Stimulated activated CD4-positive, alpha-beta T cell treated with anti-CD3 and anti-CD28 coated beads, Interleukin-12 subunit alpha, Interleukin-12 subunit beta, amount 100 ng/mL, for 48 hours (primary cell): ENCODE measurements around the gene ARHGAP24.

Experiments
- DNase-seq, 3 donors: peaks; one replicate each; pipeline ENCODE4 v3.0.0-alpha.2; 2020; ENCODE audit warnings: low read depth in 2 of 3, low spot score in 1 of 3

The ARHGAP24 gene

GRCh38 chr4:85736571-85736970 lies 261.6 kb downstream of the ARHGAP24 start:
- DNase-seq = no peak

- DNase-seq = no peak
Observed at GRCh38 chr4:85737254-85737653, 262.3 kb downstream of the ARHGAP24 start.

DNA sequence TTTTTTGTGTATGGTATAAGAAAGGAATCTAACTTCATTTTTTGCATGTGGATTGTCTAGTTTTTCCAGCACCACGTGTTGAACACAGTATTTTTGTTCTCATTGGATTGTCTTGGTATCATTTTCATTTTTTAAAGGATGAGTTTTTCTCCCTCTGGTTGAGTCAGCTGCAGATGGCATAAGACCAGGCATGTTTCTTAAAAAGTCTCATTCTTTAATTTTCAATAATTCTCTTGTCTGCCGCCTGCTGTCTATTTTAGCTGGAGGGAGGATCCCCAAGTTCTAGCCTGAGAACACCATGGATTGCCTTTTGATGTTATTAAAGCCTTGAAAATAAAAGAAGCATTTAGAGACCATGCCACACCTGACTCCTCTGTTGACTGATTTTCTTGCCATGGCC lies 263.8 kb downstream of the ARHGAP24 start:
- DNase-seq = no peak

DNA sequence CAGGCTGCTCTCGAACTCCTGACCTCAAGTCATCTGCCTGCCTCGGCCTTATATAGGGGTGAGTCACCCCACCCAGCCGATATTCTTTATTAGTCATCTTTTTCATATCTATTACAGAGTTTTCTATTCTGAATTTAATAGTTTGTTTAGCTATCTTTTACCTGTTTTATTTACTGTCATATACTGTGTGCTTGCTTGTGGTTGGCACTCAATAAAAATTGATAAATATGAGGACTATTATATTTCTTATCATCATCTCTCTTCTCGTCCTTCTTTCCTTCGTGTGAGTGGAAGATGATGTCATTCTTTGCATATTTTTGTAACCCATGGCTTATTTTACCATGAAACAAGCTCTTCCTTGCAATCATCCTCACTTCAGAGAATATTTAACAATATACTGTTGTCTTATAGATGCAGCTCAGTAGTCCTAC lies 265.5 kb downstream of the ARHGAP24 start:
- DNase-seq = no peak

- no peak for DNase-seq
Observed at GRCh38 chr4:85741381-85741780, 266.4 kb downstream of the ARHGAP24 start.

GRCh38 chr4:85741921-85742591 lies 267.1 kb downstream of the ARHGAP24 start:
- DNase-seq = no peak

GRCh38 chr4:85744950-85745349 lies 270.0 kb downstream of the ARHGAP24 start:
- no peak for DNase-seq

- no peak for DNase-seq
Observed at GRCh38 chr4:85745939-85746338, 271.0 kb downstream of the ARHGAP24 start.

DNA sequence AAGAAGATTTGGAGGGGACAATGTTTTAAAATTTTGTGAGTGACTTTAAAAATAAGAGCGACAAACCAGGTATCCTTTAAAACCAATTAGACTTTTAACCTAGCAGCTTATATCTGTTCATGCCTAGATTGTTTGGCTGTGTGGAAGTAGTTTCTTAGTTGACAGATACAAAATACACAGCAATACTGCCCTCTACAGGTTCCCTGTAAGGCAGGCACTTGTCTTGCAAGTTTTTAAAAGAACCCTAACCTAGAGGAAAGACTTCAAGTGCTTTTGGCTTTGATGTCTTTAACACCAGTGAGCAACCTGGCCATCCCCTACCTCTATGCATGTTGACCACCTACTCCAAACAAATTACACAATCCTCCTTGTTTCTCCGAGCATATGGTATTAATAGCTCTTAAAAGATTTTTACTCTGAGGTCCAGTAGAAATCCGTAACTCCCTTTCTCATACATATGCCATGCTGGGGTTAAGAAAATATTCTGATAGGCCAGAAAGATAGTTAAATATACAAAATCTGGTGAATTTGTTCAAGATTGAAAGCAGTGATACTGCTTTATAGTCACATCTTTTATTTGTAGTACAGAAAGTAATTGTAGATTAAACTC lies 273.0 kb downstream of the ARHGAP24 start:
- no peak for DNase-seq

GRCh38 chr4:85748654-85749053 lies 273.7 kb downstream of the ARHGAP24 start:
- DNase-seq = no peak

GRCh38 chr4:85751866-85752265 lies 276.9 kb downstream of the ARHGAP24 start:
- no peak for DNase-seq

- no peak for DNase-seq
Observed at GRCh38 chr4:85755285-85755684, 280.3 kb downstream of the ARHGAP24 start.

DNA sequence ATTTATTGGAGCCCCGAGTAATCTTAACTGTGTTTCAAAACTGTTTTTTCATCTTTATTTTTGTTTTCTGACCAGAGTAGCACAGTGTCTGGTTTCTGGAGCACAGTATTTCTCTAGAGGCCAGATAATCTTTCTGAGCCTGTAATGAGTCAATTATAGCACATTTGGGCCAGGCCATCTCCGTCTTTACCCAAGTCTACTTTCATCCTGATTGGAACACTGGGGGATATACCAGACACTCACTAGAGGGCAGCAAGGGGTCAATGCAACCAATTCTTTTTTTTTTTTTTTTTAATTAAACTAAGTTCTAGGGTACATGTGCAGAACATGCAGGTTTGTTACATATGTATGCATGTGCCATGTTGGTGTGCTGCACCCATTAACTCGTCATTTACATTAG lies 282.0 kb downstream of the ARHGAP24 start:
- no peak for DNase-seq

DNA sequence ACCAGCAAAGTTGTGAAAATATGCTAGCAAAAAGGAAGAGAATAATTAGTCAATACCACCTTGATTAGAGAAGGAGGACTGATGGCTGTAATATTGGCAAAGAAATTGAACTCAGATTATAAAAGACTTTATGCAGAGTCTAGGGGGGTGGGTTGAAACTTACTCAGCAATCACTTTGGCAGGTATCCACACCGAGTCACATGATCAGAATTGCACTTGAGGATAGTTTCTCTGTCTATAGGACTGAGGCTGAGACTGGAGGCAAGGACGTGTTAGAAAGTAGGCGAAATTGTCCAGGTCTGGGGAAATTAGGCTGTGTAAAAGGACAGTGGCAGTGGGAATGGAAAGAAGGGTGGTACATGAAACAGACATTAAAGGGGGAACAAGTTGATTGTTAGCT lies 284.4 kb downstream of the ARHGAP24 start:
- no peak for DNase-seq

GRCh38 chr4:85760511-85760910 lies 285.6 kb downstream of the ARHGAP24 start:
- DNase-seq = no peak

- DNase-seq = no peak
Observed at GRCh38 chr4:85761803-85762528, 287.0 kb downstream of the ARHGAP24 start.

GRCh38 chr4:85762529-85762871 lies 287.6 kb downstream of the ARHGAP24 start:
- no peak for DNase-seq

GRCh38 chr4:85763202-85763601 lies 288.3 kb downstream of the ARHGAP24 start:
- no peak for DNase-seq

DNA sequence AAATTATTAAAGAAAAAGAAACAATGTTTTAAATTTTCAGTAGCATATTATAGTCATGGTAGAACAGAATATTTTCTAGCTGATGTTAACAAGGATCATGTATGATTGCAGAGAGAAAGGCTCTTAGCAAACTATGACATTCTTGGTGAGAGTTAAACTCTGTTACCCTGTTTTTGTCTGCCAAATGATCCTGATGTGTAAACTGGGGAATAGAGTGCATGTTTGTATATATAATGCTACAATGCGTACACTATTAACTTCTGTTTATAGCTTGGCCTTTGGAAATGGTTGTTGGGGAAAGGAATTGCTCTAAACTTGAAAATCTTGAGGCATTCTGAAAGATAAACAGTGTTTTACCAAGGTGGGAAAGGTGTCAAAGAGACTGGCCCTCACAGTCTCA lies 292.7 kb downstream of the ARHGAP24 start:
- no peak for DNase-seq

DNA sequence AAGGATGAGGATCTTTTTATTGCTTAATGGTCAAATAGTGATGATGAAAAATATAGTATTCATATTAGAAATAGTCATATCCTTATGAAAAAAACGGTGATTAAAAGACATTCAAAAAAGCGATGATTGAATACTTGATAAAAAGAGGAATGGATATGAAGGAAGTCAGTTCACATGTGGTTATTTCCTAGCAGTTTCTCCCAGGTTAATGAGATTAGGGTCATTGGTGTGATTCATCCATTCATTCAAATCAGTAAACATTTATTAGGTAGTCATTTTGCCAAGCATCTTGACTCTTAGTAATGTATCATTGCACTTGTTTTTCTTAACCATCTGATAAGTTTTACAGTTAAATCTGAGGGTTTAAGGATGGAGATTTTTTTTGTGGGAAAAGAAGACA lies 294.1 kb downstream of the ARHGAP24 start:
- no peak for DNase-seq

DNA sequence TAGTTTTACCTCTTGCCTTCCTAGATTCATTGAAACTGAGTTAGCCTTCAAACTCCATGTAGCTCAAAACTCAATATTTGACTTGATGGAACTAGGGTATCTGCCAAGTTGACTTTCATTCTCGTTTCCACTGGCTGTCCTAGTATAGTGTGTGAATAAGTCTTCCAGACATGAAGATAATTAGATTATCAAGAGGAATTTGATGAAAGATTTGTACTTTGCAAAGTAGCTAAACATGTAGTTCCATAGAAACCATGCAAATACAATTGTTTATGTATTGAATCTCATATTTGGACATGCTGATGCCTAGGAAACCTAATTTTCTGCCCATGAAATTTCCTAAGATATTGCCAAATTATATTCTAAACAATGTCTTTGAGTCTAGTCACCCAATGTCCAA lies 297.5 kb downstream of the ARHGAP24 start:
- DNase-seq = no peak

- DNase-seq = no peak
Observed at GRCh38 chr4:85773372-85773771, 298.4 kb downstream of the ARHGAP24 start.

GRCh38 chr4:85774000-85774399 lies 299.1 kb downstream of the ARHGAP24 start:
- no peak for DNase-seq
